WERI-Rb-1 (cell line): ENCODE results near the gene SURF6.
A peak's percentile ranks its signal among the peaks of the same experiment; 100 is the strongest.
"Not testable (repeated sequence)": the region's sequence is repeated elsewhere in the genome, so short reads cannot be mapped to it uniquely, and the experiment has no call there.

Source experiments
- DNase-seq: peaks from one replicate; pipeline ENCODE4 v3.0.0-alpha.2; 2020
- H3K27ac ChIP-seq: fragments of 250-450 bp; sonication (Bioruptor Pico); 2 replicates; pipeline ENCODE4 v1.5.1; 2020; ENCODE audit warnings: mild to moderate bottlenecking, moderate library complexity
- H3K27me3 ChIP-seq: fragments of 250-450 bp; sonication (Bioruptor Pico); 2 replicates; pipeline ENCODE4 v1.5.1; 2021; ENCODE audit warnings: mild to moderate bottlenecking, low read depth, moderate library complexity; ENCODE audit not compliant: insufficient read depth, severe bottlenecking
- H3K36me3 ChIP-seq: fragments of 250-450 bp; sonication (Bioruptor Pico); 2 replicates; pipeline ENCODE4 v1.5.1; 2020; ENCODE audit warnings: mild to moderate bottlenecking, moderate library complexity
- H3K4me3 ChIP-seq: 2 replicates; pipeline ENCODE4 v1.5.1; 2011; ENCODE audit warnings: low read depth, mild to moderate bottlenecking, control low read depth, low read length
- H3K9me3 ChIP-seq: fragments of 250-450 bp; sonication (Bioruptor Pico); 2 replicates; pipeline ENCODE4 v1.5.1; 2021; ENCODE audit warnings: mild to moderate bottlenecking, moderate library complexity; ENCODE audit not compliant: severe bottlenecking
- CTCF ChIP-seq: IDR thresholded peaks from 2 replicates; pipeline ENCODE4 v1.5.1; 2011; ENCODE audit warnings: low read depth, mild to moderate bottlenecking, control low read depth, inconsistent platforms, low read length

Gene SURF6

GRCh38 chr9:133342570-133342969 is 6.6 kb upstream of the SURF6 start:
- no peaks in the 10 kb centered on the region for H3K9me3 ChIP-seq
- no peak overlapping the region for H3K4me3 ChIP-seq
- no peak overlapping the region for H3K27ac ChIP-seq
- TF ChIP-seq CTCF, result peak; percentile 56
- peaks cover 68% of the 10 kb centered on the region for H3K36me3 ChIP-seq
- peak; percentile 40 for DNase-seq
- H3K27me3 ChIP-seq, result no peaks in the 10 kb centered on the region

GRCh38 chr9:133342069-133342406 is 6.0 kb upstream of the SURF6 start:
- TF ChIP-seq CTCF, result peak; percentile 56
- no peak overlapping the region for H3K27ac ChIP-seq
- peak; percentile 41 for DNase-seq
- no peak overlapping the region for H3K4me3 ChIP-seq
- H3K27me3 ChIP-seq, result no peaks in the 10 kb centered on the region
- no peaks in the 10 kb centered on the region for H3K9me3 ChIP-seq
- H3K36me3 ChIP-seq, result peaks cover 68% of the 10 kb centered on the region

GRCh38 chr9:133341369-133342068 is 5.5 kb upstream of the SURF6 start:
- no peak overlapping the region for H3K4me3 ChIP-seq
- peaks cover 68% of the 10 kb centered on the region for H3K36me3 ChIP-seq
- H3K27me3 ChIP-seq, result no peaks in the 10 kb centered on the region
- H3K9me3 ChIP-seq, result no peaks in the 10 kb centered on the region
- no peak for DNase-seq
- H3K27ac ChIP-seq, result no peak overlapping the region
- TF ChIP-seq CTCF, result no peak

- Histone ChIP-seq H3K9me3 (no peaks in the 10 kb centered on the region), H3K27ac (no peak overlapping the region), H3K27me3 (no peaks in the 10 kb centered on the region), H3K36me3 (peaks cover 62% of the 10 kb centered on the region), H3K4me3 (no peak overlapping the region)
- DNase-seq, result no peak
- no peak for TF ChIP-seq CTCF
These were observed 4.9 kb upstream of the SURF6 start for GRCh38 chr9:133340916-133341315.

GRCh38 chr9:133340256-133340655 is 4.3 kb upstream of the SURF6 start:
- H3K4me3 ChIP-seq, result no peak overlapping the region
- H3K27ac ChIP-seq, result no peak overlapping the region
- no peak for TF ChIP-seq CTCF
- H3K27me3 ChIP-seq, result no peaks in the 10 kb centered on the region
- H3K36me3 ChIP-seq, result peaks cover 58% of the 10 kb centered on the region
- no peak for DNase-seq
- no peaks in the 10 kb centered on the region for H3K9me3 ChIP-seq

- no peak overlapping the region for H3K4me3 ChIP-seq
- no peak for DNase-seq
- no peaks in the 10 kb centered on the region for H3K27me3 ChIP-seq
- no peak overlapping the region for H3K27ac ChIP-seq
- peaks cover 55% of the 10 kb centered on the region for H3K36me3 ChIP-seq
- H3K9me3 ChIP-seq, result no peaks in the 10 kb centered on the region
- TF ChIP-seq CTCF, result no peak
These were observed 3.7 kb upstream of the SURF6 start for GRCh38 chr9:133339641-133340040.

GRCh38 chr9:133334888-133335287 is 1.1 kb downstream of the SURF6 start:
- DNase-seq, H3K27ac ChIP-seq, H3K9me3 ChIP-seq, H3K27me3 ChIP-seq: not testable (repeated sequence)
- peaks cover 57% of the 10 kb centered on the region for H3K36me3 ChIP-seq
- H3K4me3 ChIP-seq, result peak overlapping the region; percentile 98
